HG02870 (cell line): ENCODE measurements around the gene P2RY13.

Experiments used
- ATAC-seq: cut with Tn5 transposase; IDR thresholded peaks from one replicate; pipeline ENCODE4 v1.9.1; 2021; ENCODE audit warnings: mild to moderate bottlenecking, moderate library complexity; ENCODE audit not compliant: unreplicated experiment

Gene P2RY13

DNA sequence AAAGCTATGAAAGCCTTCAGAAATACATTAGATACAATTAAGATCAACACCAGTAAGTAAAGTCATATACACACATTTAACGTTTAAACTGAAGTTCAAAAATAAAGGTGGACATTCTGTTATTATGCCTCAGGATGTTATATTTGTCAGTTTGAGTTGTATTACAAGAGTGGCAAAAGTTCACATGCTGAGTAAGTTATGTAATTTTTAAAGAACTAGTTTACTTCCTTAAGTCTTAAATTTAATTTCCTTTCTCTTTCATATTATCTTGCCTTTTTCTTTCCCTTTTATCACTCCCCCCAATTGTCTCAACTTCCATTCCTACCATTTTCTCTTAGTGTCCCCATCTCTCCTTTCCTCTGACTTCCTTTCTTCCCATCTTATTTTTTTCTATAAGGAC is 7.8 kb downstream of the P2RY13 start:
- no peak for ATAC-seq

DNA sequence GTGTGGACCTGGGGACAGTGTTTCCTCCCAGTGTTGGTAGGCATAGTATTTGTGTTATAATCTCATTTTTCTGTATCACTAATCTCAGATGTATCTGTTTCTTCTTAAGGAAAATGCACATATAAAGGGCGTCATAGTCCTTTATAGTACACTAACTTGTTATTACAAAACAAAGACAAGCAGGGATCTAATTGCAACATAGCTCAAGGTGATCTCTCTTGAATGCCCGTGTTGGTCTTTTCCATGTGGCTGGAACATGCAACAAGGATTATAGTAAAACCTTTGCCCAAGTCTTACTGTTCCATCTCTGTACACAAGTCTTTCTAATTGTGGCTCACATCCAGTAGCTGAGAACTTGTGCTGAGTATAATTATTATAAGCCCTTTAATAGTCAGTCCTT is 9.2 kb downstream of the P2RY13 start:
- ATAC-seq, result no peak

DNA sequence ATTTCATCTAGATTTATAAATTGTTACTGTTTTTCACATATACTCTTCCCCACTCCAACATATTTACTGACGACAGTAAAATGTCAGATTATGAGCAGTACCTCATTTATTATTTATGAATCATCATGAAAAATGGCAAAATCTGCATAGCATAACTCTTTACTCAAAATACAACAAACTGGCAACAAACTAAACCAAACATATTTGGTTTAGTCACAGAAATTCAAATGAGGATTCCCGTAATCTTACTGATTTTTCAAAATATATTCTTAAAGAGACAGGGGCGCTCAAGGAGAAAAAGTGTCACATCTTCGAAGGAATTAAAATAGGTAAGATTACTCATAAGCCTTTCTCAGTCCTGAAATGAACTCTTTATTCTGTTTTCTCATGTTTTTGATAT is 9.7 kb downstream of the P2RY13 start:
- no peak for ATAC-seq

DNA sequence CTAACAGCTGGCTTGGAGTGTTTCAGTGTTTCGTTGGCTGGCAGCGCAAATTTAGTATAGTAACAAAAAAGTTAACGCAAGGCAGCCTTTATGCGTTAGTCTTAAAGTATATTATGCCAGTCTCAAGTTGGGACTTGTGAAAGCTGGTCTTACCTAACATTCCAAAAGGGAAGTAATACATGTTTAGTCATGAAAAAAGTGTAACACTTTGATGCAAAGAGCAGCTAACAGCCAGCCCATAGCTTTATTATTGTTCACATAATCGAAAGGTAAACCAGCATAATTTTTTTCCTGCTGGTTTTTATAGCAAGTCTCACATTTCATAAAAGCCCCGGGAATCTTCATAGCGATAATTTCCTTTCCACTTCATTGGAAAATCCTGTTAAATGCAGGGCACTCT is 10.4 kb downstream of the P2RY13 start:
- ATAC-seq, result no peak

DNA sequence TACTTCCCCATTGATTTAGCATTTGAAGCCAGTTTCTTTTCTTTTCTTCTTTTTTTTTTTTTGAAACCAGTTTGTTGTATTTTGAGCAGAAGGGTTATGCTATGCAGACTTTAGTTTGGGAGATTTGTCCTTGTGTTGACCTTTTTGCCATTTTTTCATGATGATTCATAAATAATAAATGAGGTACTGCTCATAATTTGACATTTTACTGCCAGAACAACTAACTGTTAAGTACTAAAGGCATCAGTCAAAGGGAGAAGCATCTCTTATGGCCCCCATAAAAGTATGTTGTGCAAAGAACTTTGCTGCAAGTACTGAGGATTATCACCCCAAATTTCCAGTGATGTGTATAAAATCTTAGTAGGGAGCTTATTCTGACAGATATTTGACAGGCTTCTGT is 11.0 kb downstream of the P2RY13 start:
- ATAC-seq, result no peak

DNA sequence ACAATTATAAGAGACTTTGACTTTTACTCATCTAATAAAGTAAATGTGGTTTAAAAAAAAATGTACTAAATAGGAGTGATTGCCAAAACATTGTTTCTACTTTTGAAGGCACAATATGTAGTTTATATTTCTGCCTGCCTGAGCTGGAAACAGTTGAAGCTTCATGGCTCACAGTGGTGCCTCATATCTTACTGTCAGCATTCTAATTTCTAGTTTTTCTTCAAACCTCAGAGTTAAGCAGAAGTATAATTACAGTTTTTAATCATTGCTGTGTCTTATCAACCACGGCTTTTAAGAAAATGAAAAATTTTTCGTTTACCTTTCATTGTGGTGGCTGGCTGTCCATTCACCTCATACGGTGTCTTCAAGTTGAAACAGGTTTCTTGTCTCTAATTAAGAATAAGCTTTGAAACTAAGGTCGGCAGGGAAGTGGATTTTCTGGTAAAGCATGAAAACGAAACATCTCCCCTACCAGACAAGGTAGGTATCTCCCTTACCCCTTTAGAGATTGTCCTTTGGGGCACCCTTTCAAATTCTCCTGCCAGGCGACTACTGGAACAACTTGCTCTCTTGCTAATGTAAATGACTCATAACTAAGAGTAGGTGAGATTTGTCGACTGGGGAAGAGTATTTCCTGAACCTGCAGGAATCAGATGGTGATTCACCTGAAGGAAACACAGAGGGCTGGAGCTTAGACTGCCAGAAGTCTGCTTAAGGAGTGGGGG is 12.9 kb downstream of the P2RY13 start, which contains the start of gene GPR87:
TSS of gene GPR87 (minus strand) at position 554 of the 725 bp plus-strand sequence. CDS start 16,720 bp downstream, outside the sequence.
- ATAC-seq, result peak; percentile 70

DNA sequence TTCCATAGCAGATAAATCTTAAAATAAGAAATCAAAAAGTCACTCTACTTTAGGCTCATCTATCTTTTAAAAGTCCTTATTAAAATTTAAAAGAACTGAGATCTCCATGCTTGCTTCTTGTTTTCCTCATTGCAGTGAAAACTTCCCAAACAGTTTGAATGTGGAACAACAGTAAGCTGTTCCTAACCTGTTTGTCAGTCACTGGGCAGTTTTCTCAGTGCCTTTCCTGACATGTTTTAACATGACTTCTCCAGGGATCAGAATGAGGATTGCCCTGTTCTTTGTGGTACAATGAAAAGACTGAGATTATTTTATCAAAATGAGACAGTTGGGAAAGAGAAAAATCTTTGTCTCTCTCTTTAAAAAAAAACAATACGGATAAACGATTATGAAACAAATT is 13.5 kb downstream of the P2RY13 start:
- no peak for ATAC-seq

DNA sequence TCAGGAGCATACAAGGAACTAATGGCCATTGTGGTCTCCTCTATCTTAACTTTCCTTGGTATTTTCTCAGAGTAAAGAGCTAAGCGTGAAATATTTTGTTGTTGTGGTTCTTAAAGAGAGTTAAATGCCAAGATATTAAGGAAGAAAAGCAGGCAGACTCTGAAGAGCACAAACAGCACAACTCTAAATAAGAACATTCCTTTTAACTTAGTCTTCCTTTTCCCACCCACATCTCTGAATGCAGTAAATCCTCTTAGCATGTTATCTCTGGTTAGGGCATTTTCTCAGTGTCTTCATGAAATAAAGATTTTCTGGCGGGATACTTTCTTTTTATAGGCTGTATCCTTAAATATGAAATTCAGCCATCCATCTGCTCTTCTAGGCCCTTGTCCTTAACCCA is 14.2 kb downstream of the P2RY13 start:
- ATAC-seq, result no peak

DNA sequence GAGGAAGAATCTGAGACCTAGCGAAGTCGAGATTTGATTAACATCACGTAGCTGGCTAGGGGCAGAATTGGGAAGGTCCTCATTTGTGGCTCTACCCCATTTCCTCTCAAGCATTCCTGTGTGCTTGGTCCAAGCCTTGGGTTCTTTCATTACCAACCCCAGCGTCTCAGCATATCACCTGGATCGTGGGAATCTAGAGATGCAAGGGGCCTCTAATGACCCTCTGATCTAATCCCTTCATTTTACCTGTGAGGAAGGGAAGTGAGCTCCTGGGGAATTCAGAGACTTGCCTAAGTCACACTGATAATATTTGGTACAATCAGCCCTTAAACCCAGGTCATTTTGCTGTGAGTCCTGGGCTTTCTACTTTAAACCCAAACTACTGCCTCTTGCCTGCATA is 14.8 kb downstream of the P2RY13 start:
- ATAC-seq, result no peak

DNA sequence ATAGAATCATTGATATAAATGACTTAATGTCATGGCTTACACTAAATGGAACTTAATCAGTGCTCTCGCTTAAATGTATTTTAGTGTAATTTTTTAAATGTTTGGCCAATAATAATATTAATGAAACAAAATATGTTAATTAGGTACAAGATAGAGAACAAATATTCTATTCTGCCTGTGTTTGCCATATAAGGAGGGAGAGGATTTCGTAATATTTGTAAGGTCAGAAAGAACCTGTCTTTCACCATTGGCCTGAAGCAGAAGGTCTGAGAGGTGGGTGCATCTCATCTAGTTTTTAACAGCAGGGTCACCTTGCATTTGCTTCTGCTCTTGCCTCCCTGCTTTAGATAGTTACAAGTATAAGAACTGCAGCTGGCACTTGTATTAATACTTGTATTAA is 15.2 kb downstream of the P2RY13 start:
- ATAC-seq, result no peak

DNA sequence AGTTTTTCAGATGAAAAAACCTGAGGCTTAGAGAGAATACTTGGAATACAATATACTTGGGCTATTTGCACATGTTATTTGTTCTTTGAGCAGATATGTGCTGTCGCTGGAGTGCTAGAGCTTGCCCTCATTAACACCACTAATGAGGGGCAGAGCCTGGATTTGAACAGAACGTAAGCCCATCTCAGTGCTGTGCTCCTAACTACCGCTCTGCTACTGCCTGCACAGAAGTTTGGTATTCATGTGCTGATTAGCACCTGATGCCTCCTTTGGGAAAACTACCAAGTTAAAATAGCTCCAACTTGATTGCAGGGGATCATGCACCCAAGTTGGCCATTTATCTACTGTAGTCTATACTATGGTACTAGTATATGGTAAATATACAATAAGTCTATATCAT is 16.4 kb downstream of the P2RY13 start:
- no peak for ATAC-seq

DNA sequence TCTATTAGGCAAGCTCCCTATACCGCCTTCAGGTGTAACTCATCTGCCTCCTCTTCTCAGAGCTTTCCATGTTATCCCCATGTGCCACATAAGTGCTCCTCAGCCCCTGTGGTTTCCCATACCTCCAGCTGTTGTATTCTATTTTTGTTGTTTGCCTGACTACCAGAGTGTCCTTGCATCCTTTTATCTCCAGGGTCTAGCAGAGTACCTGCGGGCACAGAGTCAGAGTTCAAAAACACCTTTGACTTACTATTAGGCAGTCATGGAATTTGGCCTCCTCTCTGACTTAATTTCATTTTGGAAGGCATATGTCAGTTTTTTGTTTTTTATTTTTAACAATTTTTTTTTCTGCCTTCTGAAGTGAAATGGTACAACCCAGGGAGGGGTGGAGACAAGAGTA is 19.8 kb downstream of the P2RY13 start:
- ATAC-seq, result no peak

DNA sequence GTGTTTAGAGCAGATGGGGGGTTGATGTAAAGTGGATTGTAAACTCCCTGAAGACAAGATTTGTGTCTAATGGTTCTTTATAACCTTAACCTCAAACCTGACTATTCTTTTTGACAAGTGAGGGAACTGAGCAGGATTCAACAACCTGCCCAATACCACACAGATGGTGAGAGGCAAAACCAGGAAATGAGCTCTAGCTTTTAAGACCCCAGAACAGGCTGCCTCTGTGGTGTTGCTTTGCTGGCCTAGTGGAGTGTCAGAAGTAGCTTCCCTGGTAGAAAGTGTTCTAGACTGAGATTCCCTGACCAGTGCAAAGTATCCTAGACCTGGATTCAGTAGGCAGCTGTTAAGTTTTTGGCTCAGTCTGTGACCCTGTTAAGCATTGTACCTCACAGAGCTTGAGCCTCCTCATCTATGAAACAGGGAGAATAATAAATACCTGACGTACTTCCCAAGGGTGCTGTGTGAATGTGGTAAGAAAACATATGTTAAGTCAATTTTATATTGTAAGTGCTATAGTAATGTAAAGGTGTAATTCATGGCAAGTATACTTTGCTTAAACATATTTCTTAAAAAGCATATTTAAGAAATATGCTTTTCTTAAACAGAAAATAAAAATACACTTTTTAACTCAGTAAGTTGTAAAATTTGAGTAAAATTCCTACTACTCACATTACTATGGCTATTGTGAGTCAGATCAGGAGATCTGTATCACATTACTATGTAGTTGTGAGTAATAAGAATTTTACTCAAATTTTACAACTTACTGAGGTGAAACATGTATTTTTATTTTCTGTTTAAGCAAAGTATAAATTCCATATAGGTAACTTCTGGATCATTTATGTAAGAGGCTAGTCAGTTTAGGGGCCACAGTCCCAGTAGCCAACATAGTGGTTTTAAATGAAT is 21.5 kb downstream of the P2RY13 start:
- no peak for ATAC-seq

DNA sequence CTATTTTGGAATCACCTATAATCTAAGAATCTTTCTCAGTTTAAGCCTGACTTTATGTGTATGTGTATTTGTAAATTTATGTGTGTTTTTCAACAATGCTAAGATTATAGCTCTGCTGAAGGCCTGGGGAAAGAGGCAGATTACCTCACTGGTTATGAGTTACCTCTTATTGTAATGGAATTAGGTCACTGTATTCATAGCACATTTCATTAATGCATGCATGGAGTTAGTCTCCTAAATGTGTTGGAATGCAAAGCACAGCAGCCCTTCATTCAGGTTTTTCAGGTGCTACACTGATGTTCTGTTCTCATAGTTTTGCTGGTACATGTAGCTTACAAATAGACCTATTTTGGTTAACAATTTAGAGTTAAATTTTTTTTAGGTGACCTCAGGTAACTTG is 22.2 kb downstream of the P2RY13 start:
- no peak for ATAC-seq

DNA sequence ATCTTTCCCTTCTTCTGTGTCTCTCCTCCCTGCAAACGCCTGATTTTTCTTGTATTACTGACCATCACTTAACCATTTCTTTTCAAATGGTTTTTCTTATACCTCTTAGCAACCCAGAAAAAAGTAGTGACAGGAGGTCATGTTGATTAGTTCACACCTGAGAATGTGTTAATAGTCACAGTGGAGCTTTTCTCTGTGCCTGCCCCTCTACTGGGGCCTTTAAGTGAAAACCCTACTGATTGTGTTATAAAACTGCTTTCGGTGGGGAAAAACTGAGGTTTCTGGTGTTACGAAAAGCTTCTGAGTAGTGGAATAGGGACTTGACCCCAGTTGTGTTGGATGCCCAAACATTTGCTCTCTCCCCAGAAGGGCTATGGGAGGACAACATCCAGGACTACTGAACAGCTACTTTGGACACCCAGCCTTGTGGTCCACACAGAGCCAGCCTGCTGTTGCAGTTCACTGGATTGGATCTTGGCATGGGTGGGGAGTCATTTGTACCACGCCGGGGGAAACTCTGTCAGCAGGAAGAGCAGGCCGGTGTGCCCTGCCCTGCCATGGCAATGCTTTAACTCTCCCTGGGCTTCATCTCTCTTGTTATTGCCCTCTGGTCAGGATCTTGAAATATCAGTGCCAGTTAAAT is 23.1 kb downstream of the P2RY13 start:
- no peak for ATAC-seq

DNA sequence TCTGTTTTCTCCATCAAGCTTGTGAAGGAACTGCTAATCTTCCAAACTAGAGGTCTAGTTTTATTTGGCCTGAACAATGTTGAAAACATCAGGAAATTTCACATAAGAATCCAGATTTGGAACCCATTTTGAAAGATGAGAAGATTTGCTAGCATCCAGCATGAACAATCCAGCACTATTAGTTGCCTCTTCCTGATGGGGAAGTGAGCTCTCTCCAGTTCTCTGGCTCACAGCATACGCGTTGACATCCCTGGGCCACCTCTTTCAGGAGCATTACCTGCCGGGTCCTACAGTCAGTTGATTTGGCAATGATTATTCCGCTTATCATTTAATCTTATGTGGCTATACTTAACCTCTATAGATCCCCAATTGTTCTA is 23.6 kb downstream of the P2RY13 start:
- no peak for ATAC-seq

DNA sequence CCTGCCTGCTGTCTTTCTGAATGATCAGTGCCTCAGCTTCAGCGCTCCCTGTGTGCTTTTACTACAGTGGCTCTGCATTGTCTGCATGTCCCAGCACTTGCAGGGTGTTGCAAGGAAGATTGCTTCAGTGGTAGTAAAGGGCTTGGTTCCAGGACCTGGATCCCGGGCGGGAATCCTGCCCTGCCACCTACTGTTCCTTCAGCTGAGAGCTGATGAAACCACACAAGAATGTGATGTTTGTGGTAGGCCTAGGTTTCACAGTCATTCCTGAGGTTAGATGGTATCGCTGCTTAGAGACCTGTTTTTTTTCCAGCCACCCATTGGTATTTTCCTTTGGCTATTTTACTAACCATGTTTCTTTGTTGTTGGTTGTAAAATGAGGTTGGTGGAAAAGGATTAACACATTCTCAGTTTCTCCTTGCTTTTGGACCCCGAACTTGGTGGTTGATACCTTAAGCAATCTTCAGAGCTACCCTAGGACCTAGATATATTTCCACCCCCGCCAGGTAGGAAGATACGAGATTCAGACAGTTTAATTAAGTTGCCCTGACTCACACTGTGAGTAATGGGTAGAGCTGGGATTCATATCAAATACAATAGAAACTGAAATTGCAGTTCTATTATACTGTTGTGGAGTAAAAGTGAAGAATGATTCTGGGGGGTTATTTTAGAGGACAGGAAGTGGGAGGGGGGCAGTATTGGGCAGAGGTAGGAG is 24.1 kb downstream of the P2RY13 start:
- no peak for ATAC-seq

DNA sequence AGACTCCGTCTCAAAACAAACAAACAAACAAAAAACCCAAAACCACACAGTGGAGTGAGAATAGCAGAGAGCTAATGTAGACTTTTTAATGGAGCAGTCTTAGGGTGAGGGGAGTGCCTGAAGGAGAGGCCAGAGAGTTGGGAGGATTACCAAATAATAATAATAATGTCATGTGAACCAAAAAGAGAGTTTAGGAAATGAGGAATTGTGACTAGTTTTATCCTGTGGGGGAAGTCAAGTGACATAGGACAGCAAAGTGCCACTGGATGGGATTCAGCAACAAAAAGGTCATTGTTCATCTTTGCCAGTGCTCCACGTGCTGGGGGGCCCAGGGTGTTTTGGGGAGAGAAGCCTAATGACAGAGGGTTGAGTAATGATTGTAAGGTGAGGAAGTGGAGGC is 25.6 kb downstream of the P2RY13 start:
- ATAC-seq, result no peak

DNA sequence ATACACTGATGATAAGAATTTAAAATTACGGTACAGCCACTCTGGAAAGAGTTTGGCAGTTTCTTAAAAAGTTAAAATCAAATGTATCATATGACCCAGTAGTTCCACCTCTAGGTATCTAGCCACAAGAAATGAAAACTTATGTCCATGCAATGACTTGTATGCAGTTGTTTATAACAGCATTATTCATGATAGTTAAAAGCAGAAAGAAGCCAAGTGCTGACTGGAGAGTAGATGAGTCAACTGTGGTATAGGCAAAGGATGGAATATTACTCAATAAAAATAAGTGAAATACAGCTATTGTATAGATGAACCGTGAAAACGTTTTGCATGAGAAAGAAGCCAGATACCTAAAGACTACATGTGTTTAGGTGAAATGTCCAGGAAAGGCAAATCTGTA is 27.6 kb downstream of the P2RY13 start:
- ATAC-seq, result no peak

DNA sequence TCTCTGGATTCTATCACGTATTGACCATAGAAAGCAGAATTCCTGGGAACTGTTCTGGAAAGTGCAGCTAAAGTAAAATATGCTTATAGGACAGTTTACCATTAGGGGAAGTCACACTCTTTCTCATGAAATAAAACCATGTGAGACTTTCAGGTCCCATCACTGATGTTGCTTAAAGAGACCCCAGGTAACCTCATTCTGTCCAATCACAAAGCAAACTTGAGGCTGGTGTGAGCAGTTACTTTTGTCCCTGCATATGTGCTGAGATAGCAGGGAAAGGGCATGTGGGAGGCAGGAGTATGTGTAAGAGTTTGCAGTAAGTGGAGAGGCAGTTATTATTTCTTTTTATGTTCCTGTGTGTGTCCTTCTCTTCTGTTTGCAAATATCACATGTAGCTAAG is 28.8 kb downstream of the P2RY13 start:
- no peak for ATAC-seq

DNA sequence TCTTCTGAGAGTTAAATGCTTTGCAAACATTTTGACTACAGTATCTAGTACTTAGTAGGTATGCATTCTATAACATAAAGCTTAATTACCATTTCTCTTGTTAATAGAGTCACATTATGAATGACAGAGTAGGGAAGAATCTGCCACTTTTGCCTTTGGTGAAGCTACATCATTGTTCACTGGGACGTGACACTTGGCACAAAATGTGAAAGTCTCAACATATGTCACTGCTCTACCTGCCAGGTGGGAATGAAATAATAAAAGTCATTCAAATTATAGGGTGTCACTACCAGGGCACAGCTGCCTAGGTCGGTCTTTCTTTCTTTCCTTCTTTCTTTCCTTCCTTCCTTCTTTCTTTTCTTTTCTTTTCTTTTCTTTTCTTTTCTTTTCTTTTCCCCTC is 30.3 kb downstream of the P2RY13 start:
- no peak for ATAC-seq
